VCaP (cell line): ENCODE measurements around the gene SGCA.

ENCODE experiments used
- H3K27ac ChIP-seq: fragments of 450-650 bp; 2 replicates; pipeline ENCODE4 v1.5.1; 2017
- CTCF ChIP-seq: fragments of 450-650 bp; conservative IDR thresholded peaks from 2 replicates; pipeline ENCODE4 v1.5.1; 2017; ENCODE audit warnings: mild to moderate bottlenecking, moderate library complexity

SGCA gene

GRCh38 chr17:50136096-50136687, 29.6 kb upstream of the SGCA start:
- no peak overlapping the region for H3K27ac ChIP-seq
- no peak for TF ChIP-seq CTCF

GRCh38 chr17:50137042-50137441, 28.8 kb upstream of the SGCA start:
- no peak overlapping the region for H3K27ac ChIP-seq
- TF ChIP-seq CTCF = no peak

- no peak for TF ChIP-seq CTCF
- H3K27ac ChIP-seq = no peak overlapping the region
These were observed 26.5 kb upstream of the SGCA start for GRCh38 chr17:50139185-50139783.

- TF ChIP-seq CTCF = peak; percentile 97
- H3K27ac ChIP-seq = peak overlapping the region; percentile 52
These were observed 25.6 kb upstream of the SGCA start for GRCh38 chr17:50139950-50140885.

GRCh38 chr17:50141026-50141744, 24.6 kb upstream of the SGCA start:
- TF ChIP-seq CTCF = no peak
- peak overlapping the region; percentile 52 for H3K27ac ChIP-seq

- no peak for TF ChIP-seq CTCF
- 0 out of 2 replicates have a peak overlapping the region, but pooled peaks have one; percentile 2 for H3K27ac ChIP-seq
These were observed 24.1 kb upstream of the SGCA start for GRCh38 chr17:50141745-50142110.
